Vagina (tissue), 2 donors: ENCODE measurements around the gene DOCK4.

Source experiments
- POLR2A ChIP-seq, 2 donors: fragments of 450-650 bp; IDR thresholded peaks; one replicate each; pipeline ENCODE4 v1.6.1; 2017; ENCODE audit warnings: antibody characterized with exemption in 2 of 2, mild to moderate bottlenecking in 2 of 2, moderate library complexity in 2 of 2
- POLR2AphosphoS5 ChIP-seq, 2 donors: sonication (generic); formaldehyde crosslinking; IDR thresholded peaks; one replicate each; pipeline ENCODE4 v1.9.0; 2017; ENCODE audit warnings: antibody characterized with exemption in 2 of 2, mild to moderate bottlenecking in 2 of 2, low read depth in 1 of 2; ENCODE audit not compliant: insufficient read depth in 1 of 2
- TF ChIP-seq, protein P1 (sequence below), 3 experiments: fragments of 450-650 bp in 2 of 3; fragments of 200-600 bp in 1 of 3; sonication (generic) in 1 of 3; IDR thresholded peaks; one replicate each; pipeline ENCODE4 v1.5.1; 2017 to 2019; ENCODE audit warnings: antibody characterized with exemption in 3 of 3, mild to moderate bottlenecking in 2 of 3, moderate library complexity in 2 of 3

DNA sequence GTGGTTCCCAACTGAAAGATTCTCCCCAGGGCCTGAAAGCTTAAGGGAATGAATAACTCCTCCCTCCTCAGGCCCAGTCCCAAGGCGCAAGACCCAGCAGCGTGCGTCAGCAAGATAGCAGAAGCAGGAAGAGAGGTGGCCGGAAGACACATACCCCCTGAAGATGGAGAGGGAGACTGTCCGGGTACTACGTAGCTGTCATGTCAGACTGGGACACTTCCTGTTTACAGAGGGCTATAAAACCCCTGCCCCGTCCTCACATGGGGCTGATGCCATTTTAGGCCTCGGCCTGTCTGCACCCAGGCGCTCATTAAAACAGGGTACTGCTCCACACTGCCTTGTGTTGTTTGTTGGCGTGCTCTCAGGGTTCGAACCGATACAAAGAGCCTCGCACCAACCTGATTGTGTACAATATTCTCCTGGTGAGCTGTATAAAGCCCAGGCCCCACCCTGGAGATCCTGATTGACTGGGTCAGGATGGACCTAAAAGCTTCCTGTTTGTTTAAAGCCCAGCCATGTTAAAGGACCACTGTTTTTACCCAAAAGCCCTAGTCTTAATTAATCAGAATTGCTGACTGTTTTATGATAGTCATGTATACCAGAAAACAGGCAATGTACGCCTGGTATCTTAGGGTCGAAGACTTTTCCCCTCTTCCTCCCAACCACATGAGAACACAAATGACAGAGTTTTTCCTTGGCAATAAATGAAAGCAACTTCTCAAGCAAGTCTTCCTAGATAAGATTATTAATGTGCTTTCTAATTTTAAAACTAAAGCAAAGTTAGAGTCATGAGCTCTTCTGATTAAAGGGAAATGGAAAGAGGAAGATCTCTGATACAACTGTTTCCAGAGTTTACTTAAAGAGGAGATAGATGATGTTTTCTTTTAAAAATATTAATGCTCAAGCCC is 251.5 kb downstream of the DOCK4 start:
- TF ChIP-seq, protein P1, sequence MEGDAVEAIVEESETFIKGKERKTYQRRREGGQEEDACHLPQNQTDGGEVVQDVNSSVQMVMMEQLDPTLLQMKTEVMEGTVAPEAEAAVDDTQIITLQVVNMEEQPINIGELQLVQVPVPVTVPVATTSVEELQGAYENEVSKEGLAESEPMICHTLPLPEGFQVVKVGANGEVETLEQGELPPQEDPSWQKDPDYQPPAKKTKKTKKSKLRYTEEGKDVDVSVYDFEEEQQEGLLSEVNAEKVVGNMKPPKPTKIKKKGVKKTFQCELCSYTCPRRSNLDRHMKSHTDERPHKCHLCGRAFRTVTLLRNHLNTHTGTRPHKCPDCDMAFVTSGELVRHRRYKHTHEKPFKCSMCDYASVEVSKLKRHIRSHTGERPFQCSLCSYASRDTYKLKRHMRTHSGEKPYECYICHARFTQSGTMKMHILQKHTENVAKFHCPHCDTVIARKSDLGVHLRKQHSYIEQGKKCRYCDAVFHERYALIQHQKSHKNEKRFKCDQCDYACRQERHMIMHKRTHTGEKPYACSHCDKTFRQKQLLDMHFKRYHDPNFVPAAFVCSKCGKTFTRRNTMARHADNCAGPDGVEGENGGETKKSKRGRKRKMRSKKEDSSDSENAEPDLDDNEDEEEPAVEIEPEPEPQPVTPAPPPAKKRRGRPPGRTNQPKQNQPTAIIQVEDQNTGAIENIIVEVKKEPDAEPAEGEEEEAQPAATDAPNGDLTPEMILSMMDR (IDR thresholded peaks at IDR 0.05) = no peak
- TF ChIP-seq POLR2A (IDR thresholded peaks at IDR 0.05) (no peak), POLR2AphosphoS5 (IDR thresholded peaks at IDR 0.05; ENCODE audit: insufficient read depth in 1 of 2, low read depth in 1 of 2) (no peak)
